HG03108 (cell line): ENCODE results near the gene CFAP52.
"Not testable (repeated sequence)": the region's sequence is repeated elsewhere in the genome, so short reads cannot be mapped to it uniquely, and the experiment has no call there.

ENCODE experiments used
- ATAC-seq: cut with Tn5 transposase; IDR thresholded peaks from one replicate; pipeline ENCODE4 v1.9.1; 2021; ENCODE audit warnings: moderate library complexity; ENCODE audit not compliant: unreplicated experiment

The CFAP52 gene

GRCh38 chr17:9568957-9569588 is 7.4 kb upstream of the CFAP52 start:
- no peak for ATAC-seq

GRCh38 chr17:9571201-9571600 is 5.2 kb upstream of the CFAP52 start:
- no peak for ATAC-seq

DNA sequence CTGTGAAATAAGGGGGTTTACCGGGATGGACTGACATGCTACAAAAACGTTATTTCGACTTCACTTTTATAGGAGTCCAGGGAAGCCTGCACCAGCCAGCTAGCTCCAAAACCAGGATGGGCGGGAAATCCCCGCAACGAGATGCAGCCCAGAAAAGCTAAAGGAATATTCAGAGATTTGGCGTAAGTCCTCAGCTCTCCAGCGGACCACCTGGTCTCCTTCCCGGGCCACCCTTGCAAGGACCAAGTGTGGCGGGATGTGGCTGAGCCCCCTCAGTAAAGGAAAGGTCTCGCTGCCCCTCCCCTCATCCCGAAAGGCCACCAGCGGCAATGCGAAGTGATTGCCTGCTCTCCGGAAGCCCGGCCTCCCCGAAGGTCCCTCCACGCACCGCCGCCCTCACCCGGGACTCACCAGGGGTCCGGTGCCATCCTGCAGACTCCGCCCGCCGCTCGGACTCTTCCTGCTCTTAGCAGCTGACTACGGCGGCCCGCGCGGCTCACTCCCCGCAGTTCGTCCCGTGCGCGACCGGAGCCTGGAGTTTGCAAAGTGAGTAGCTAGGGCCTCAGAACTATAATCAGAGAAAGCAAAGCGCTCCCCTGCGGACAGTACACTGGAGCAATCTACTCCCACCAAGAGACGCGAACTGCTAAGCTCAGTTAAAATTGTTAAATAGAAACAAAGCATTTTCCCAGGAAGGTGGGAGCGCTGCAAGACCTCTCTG is 901 bp upstream of the CFAP52 start, which contains the start of gene STX8:
Gene STX8, minus strand, starts transcription at position 440 of the 721 bp plus-strand sequence. Its CDS starts 12 bp downstream, at position 428.
- ATAC-seq: peak; percentile 79

- no peak for ATAC-seq
Observed at GRCh38 chr17:9577373-9577709, 899 bp downstream of the CFAP52 start.

DNA sequence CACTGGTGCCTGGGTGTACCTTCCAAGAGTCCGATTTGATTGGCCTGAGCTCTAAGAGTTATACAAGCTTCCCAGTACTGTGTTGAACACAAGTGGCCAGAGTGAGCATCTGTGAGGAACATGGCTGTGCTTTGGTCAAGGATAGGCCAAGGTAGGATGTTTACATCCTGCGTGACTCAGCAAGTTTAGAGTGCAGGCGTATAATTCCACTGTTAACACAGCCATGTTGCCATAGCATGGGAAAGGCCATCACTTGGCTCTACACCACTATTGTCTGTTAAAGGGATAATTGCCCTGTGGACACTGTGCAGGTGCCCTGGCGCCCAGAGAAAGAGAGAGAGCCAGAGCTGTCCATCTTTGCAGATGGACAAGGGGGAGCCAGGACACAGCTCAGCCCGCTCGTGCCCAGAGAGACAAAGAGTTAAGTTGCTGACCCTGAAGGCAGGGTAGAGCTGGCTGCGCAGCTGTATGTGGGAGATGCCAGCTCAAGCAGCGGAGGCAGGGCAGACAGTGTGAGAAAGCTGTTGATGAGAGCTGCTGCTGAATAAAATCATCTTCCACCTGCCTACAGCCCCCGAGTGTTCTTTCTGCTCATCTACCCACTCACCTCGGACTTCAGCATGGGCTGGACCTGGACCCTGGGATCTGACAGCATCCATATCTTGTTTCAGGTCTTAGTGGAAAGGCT is 11.7 kb downstream of the CFAP52 start:
- no peak for ATAC-seq

GRCh38 chr17:9594065-9594464 is 17.6 kb downstream of the CFAP52 start:
- no peak for ATAC-seq

DNA sequence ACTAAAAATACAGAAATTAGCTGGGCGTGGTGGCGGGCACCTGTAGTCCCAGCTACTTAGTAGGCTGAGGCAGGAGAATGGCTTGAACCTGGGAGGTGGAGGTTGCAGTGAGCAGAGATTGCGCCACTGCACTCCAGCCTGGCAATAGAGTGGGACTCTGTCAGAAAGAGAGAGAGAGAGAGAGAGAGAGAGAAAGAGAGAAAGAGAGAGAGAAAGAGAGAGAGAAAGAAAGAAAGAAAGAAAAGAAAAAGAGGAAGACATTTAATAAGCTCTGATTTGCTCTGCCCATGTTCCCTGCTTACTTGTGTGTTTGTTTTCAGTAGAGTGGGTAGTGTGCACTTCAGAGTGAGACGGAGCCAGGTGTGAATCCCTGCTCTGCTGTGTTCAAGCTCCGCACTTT is 21.2 kb downstream of the CFAP52 start:
- not testable (repeated sequence) for ATAC-seq

DNA sequence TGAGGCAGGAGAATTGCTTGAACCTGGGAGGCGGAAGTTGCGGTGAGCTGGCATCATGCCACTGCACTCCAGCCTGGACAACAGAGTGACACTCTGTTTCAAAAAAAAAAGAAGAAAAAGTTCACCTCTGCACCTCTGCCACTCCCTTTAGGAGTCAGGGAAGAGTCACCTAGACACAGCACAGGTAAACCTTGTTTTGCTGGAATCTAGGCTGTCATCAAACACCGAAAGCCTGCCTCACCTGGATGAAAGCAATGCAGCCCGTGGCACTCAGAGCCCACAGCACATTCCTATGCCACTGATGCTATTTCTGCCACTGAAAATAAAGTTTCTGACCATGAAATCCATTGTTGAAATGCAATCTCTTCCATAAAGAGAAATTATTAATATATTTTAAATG is 22.2 kb downstream of the CFAP52 start:
- no peak for ATAC-seq

GRCh38 chr17:9604583-9604982 is 28.1 kb downstream of the CFAP52 start:
- not testable (repeated sequence) for ATAC-seq

- no peak for ATAC-seq
Observed at GRCh38 chr17:9606453-9606852, 30.0 kb downstream of the CFAP52 start.

GRCh38 chr17:9607058-9607457 is 30.6 kb downstream of the CFAP52 start:
- ATAC-seq: not testable (repeated sequence)

DNA sequence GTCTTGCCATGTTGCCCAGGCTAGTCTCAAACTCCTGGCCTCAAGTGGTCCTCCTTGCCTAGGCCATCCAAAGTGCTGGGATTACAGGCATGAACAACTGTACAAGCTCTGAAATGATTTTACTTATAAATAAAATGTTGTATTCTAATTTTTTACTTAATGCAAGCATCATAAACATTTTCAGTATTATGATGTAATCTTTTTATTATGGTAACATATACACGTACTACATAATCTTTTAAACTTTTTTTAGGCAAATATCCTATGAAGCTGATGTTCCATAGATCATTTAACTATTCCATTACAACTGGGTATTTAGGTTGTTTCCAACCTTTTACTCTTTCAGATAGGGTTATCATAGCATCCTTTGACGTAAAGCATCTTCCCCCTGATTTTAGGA is 35.1 kb downstream of the CFAP52 start:
- ATAC-seq: no peak

DNA sequence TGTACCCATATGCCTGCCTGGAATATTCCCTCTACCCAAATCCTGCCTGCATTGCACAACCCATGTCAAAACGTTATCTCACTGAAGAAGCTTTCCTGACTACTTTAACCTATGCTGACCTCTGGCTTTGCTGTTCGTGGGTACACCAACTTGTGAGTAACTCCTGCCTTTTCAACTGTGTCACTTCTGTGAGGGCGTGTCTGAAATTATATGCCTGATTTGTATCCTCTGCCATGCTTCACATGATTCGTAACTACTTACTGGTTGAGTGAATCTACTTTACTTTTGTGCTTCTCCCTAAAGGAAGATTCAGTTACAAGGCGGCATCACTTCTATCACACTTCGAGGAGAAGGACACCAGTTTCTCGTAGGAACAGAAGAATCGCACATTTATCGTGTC is 35.6 kb downstream of the CFAP52 start:
- no peak for ATAC-seq

GRCh38 chr17:9615486-9615885 is 39.0 kb downstream of the CFAP52 start:
- no peak for ATAC-seq

GRCh38 chr17:9622961-9623360 is 46.5 kb downstream of the CFAP52 start:
- no peak for ATAC-seq

DNA sequence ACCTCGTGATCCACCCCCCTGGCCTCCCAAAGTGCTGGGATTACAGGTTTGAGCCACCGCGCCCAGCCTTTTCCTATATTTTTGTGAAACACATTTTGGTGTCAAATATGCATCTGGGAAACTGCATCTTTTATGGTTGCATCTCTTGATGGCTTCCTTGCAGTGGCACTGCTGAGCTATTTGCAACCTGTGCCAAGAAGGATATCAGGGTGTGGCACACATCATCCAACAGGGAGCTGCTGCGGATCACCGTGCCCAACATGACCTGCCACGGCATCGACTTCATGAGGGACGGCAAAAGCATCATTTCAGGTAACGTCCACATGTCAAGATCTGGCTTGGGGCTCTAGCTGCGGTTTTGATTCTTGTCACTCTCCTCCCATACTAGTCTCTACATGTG is 52.1 kb downstream of the CFAP52 start:
- ATAC-seq: no peak

DNA sequence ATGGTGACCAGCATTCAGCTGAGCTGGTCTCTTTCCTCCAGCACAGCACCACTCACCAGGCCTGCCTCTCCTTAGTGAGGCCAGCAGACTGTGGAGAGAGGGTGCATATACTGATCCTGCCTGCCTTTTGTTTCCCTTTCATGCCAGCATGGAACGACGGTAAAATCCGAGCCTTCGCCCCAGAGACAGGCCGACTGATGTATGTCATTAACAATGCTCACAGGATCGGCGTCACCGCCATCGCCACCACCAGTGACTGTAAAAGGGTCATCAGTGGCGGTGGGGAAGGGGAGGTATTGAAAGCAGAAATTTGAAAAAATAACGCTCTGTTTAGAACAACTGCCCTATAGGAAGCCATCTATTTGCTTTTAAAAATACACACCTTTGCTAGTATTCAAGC is 56.3 kb downstream of the CFAP52 start:
- ATAC-seq: no peak

GRCh38 chr17:9635340-9635739 is 58.9 kb downstream of the CFAP52 start:
- no peak for ATAC-seq

DNA sequence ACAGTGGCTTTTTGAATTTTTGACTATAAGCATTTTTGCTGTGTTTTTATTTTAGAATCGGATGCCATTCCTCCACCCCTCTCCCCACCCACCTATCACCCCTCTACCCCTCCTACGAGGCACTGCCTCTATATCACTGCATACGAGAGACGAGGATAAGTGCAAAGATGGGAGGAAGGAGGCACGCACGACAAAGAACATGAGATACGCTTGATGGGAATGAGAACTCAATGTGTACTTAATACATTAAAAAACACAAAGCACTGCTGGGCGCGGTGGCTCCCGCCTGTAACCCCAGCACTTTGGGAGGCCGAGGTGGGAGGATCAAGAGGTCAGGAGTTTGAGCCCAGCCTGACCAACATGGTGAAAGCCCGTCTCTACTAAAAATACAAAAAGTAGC is 60.1 kb downstream of the CFAP52 start:
- ATAC-seq: no peak

- not testable (repeated sequence) for ATAC-seq
Observed at GRCh38 chr17:9640388-9640787, 63.9 kb downstream of the CFAP52 start.

- no peak for ATAC-seq
Observed at GRCh38 chr17:9643611-9644010, 67.2 kb downstream of the CFAP52 start.
